NCI-H2227 (cell line): ENCODE measurements around the gene ITIH1.
"Not testable (repeated sequence)": the region's sequence is repeated elsewhere in the genome, so short reads cannot be mapped to it uniquely, and the experiment has no call there.

Experiments
- DNase-seq: peaks from one replicate; lab custom pipeline; 2025; ENCODE audit not compliant: unreplicated experiment; lab: John Stamatoyannopoulos, UW

ITIH1 gene

GRCh38 chr3:52774901-52775864 is 2.2 kb upstream of the ITIH1 start:
- DNase-seq, result no peak

GRCh38 chr3:52775877-52776276 is 1.5 kb upstream of the ITIH1 start:
- DNase-seq, result no peak

GRCh38 chr3:52776486-52776885 is 913 bp upstream of the ITIH1 start:
- not testable (repeated sequence) for DNase-seq

GRCh38 chr3:52777959-52778805 is 783 bp downstream of the ITIH1 start:
- DNase-seq, result no peak

GRCh38 chr3:52779011-52779836 is 1.8 kb downstream of the ITIH1 start:
- DNase-seq, result no peak

- no peak for DNase-seq
Observed at GRCh38 chr3:52779837-52780585, 2.6 kb downstream of the ITIH1 start.

- no peak for DNase-seq
Observed at GRCh38 chr3:52781741-52782140, 4.3 kb downstream of the ITIH1 start.

- no peak for DNase-seq
Observed at GRCh38 chr3:52782412-52783210, 5.2 kb downstream of the ITIH1 start.

- no peak for DNase-seq
Observed at GRCh38 chr3:52783211-52783555, 5.8 kb downstream of the ITIH1 start.

GRCh38 chr3:52784021-52784621 is 6.7 kb downstream of the ITIH1 start:
- no peak for DNase-seq

GRCh38 chr3:52784931-52785590 is 7.7 kb downstream of the ITIH1 start:
- no peak for DNase-seq

- no peak for DNase-seq
Observed at GRCh38 chr3:52786330-52787215, 9.2 kb downstream of the ITIH1 start.

- DNase-seq, result no peak
Observed at GRCh38 chr3:52787246-52787645, 9.8 kb downstream of the ITIH1 start.

- no peak for DNase-seq
Observed at GRCh38 chr3:52787672-52788625, 10.6 kb downstream of the ITIH1 start.

- no peak for DNase-seq
Observed at GRCh38 chr3:52788890-52789745, 11.7 kb downstream of the ITIH1 start.

GRCh38 chr3:52789746-52790040 is 12.3 kb downstream of the ITIH1 start:
- DNase-seq, result no peak
